IMR-90 (cell line): Measurements from ENCODE around the gene RAB36. TPM values are rescaled to one million over a fixed set of nuclear protein-coding genes. Genes with fewer than 3 reads are reported as not detected.

Source experiments
- ATAC-seq: fragments of 200-7000 bp; cut with Tn5 transposase; 2 replicates; pipeline ENCODE4 v1.9.1; 2020; ENCODE audit warnings: low read depth, mild to moderate bottlenecking, moderate library complexity
- BruUV-seq: library from RNA; stranded (reverse); fragments of 400-500 nt; replicated peaks from 2 replicates; lab custom pipeline; 2021; lab: Mats Ljungman, UMichigan
- CTCF ChIA-PET: fragments of 300-600 bp; formaldehyde crosslinking; extraction: SDS; loops from one replicate; lab custom pipeline; 2021; ENCODE audit warnings: antibody characterized with exemption; lab: Yijun Ruan, JAX
- POLR2A ChIA-PET: fragments of 300-600 bp; sonication (Branson Sonifier 250); formaldehyde crosslinking; loops from one replicate; lab custom pipeline; 2022; ENCODE audit warnings: antibody characterized with exemption; ENCODE audit not compliant: unreplicated experiment; lab: Charles Lee
- DNase-seq: peaks from one replicate; pipeline ENCODE4 v3.0.0; 2013
- H2AFZ ChIP-seq: replicated peaks from 2 replicates; pipeline ENCODE3; 2013; ENCODE audit warnings: low read length, mild to moderate bottlenecking; ENCODE audit not compliant: poor library complexity
- H2AK5ac ChIP-seq: 2 replicates; pipeline ENCODE4 v1.6.1; 2013; ENCODE audit warnings: low read depth, low read length, inconsistent platforms
- H2AK9ac ChIP-seq: replicated peaks from 2 replicates; pipeline ENCODE3; 2013; ENCODE audit warnings: mild to moderate bottlenecking, low read depth, low read length, moderate library complexity; ENCODE audit not compliant: poor library complexity
- H2BK120ac ChIP-seq: 2 replicates; pipeline ENCODE4 v1.6.1; 2013; ENCODE audit warnings: low read depth, low read length, inconsistent platforms
- H2BK15ac ChIP-seq: 3 replicates; pipeline ENCODE4 v1.6.1; 2013; ENCODE audit warnings: low read depth, low read length, inconsistent platforms
- H2BK20ac ChIP-seq: 2 replicates; pipeline ENCODE4 v1.6.1; 2013; ENCODE audit warnings: low read depth, mild to moderate bottlenecking, inconsistent platforms, low read length, moderate library complexity
- H2BK5ac ChIP-seq: 2 replicates; pipeline ENCODE4 v1.6.1; 2013; ENCODE audit warnings: mild to moderate bottlenecking, low read depth, low read length, inconsistent platforms; ENCODE audit not compliant: poor library complexity, severe bottlenecking
- H3K14ac ChIP-seq: replicated peaks from 2 replicates; pipeline ENCODE4 v1.6.1; 2013; ENCODE audit warnings: low read depth, low read length, inconsistent platforms
- H3K18ac ChIP-seq: 2 replicates; pipeline ENCODE4 v1.6.1; 2013; ENCODE audit warnings: low read depth, low read length, control low read depth
- H3K23ac ChIP-seq: 2 replicates; pipeline ENCODE4 v1.6.1; 2013; ENCODE audit warnings: low read depth, low read length, inconsistent platforms
- H3K27ac ChIP-seq: 2 replicates; pipeline ENCODE4 v1.5.1; 2013; ENCODE audit warnings: mild to moderate bottlenecking, control low read depth, low read length; ENCODE audit not compliant: insufficient read depth
- H3K27me3 ChIP-seq: 2 replicates; pipeline ENCODE4 v1.6.1; 2013; ENCODE audit warnings: low read length; ENCODE audit not compliant: control insufficient read depth, insufficient read depth
- H3K36me3 ChIP-seq: 2 replicates; pipeline ENCODE4 v1.6.1; 2013; ENCODE audit warnings: low read length, mixed read lengths; ENCODE audit not compliant: control insufficient read depth, insufficient read depth
- H3K4ac ChIP-seq: 2 replicates; pipeline ENCODE4 v1.6.1; 2013; ENCODE audit warnings: low read depth, low read length, inconsistent platforms
- H3K4me1 ChIP-seq: 2 replicates; pipeline ENCODE4 v1.6.1; 2013; ENCODE audit warnings: low read length, mixed read lengths; ENCODE audit not compliant: control insufficient read depth, insufficient read depth
- H3K4me2 ChIP-seq: 2 replicates; pipeline ENCODE4 v1.6.1; 2013; ENCODE audit warnings: low read depth, mild to moderate bottlenecking, control low read depth, low read length, moderate library complexity
- H3K4me3 ChIP-seq: 2 replicates; pipeline ENCODE4 v1.5.1; 2013; ENCODE audit warnings: low read depth, mild to moderate bottlenecking, control low read depth, low read length, moderate library complexity; ENCODE audit not compliant: insufficient read depth
- H3K56ac ChIP-seq: 2 replicates; pipeline ENCODE4 v1.6.1; 2013; ENCODE audit warnings: low read length, inconsistent platforms; ENCODE audit not compliant: insufficient read depth; ENCODE audit errors: extremely low read depth
- H3K79me1 ChIP-seq, 2 experiments: 2 replicates each; pipeline ENCODE4 v1.6.1; 2013; ENCODE audit warnings: low read length in 2 of 2, inconsistent platforms in 1 of 2, low read depth in 1 of 2
- H3K9ac ChIP-seq: 2 replicates; pipeline ENCODE4 v1.6.1; 2013; ENCODE audit warnings: low read depth, low read length, control low read depth
- H3K9me1 ChIP-seq: 2 replicates; pipeline ENCODE4 v1.6.1; 2013; ENCODE audit warnings: low read length, inconsistent platforms; ENCODE audit not compliant: insufficient read depth
- H3K9me3 ChIP-seq: 2 replicates; pipeline ENCODE4 v1.6.1; 2013; ENCODE audit warnings: low read length; ENCODE audit not compliant: control insufficient read depth, insufficient read depth
- H4K20me1 ChIP-seq: 2 replicates; pipeline ENCODE4 v1.6.1; 2013; ENCODE audit warnings: low read length, inconsistent platforms; ENCODE audit not compliant: insufficient read depth
- H4K5ac ChIP-seq: 2 replicates; pipeline ENCODE4 v1.6.1; 2013; ENCODE audit warnings: mild to moderate bottlenecking, low read depth, low read length, control low read depth
- H4K8ac ChIP-seq, 2 experiments: 2 replicates each; pipeline ENCODE4 v1.6.1; 2013; ENCODE audit warnings: low read depth in 2 of 2, low read length in 2 of 2, control low read depth in 1 of 2, inconsistent platforms in 1 of 2
- H4K91ac ChIP-seq: 2 replicates; pipeline ENCODE4 v1.6.1; 2013; ENCODE audit warnings: low read depth, low read length, inconsistent platforms; ENCODE audit not compliant: insufficient read depth
- BHLHE40 ChIP-seq: fragments of 150-350 bp; IDR thresholded peaks from 2 replicates; pipeline ENCODE4 v1.6.1; 2016; ENCODE audit warnings: mild to moderate bottlenecking, low read depth, low read length
- CHD1 ChIP-seq: IDR thresholded peaks from 2 replicates; pipeline ENCODE4 v1.6.1; 2012; ENCODE audit warnings: low read depth, low read length, improper control_type of control experiment
- FOS ChIP-seq: fragments of 150-350 bp; IDR thresholded peaks from 2 replicates; pipeline ENCODE4 v1.6.1; 2016; ENCODE audit warnings: low read depth, low read length
- MAFK ChIP-seq: IDR thresholded peaks from 2 replicates; pipeline ENCODE4 v1.6.1; 2012; ENCODE audit warnings: low read depth, low read length, improper control_type of control experiment
- POLR2A ChIP-seq: IDR thresholded peaks from 2 replicates; pipeline ENCODE4 v1.6.1; 2012; ENCODE audit warnings: mild to moderate bottlenecking, low read depth, low read length
- RCOR1 ChIP-seq: IDR thresholded peaks from 2 replicates; pipeline ENCODE4 v1.6.1; 2012; ENCODE audit warnings: mild to moderate bottlenecking, low read length, improper control_type of control experiment; ENCODE audit not compliant: insufficient replicate concordance
- RFX5 ChIP-seq: IDR thresholded peaks from 2 replicates; pipeline ENCODE4 v1.8.0; 2012; ENCODE audit warnings: low read depth, mild to moderate bottlenecking, low read length, moderate library complexity
- SMC3 ChIP-seq: fragments of 150-350 bp; IDR thresholded peaks from 2 replicates; pipeline ENCODE4 v1.6.1; 2016; ENCODE audit warnings: low read depth, mild to moderate bottlenecking, antibody characterized with exemption, low read length, moderate library complexity
- WGBS, 2 experiments: methylation state at CpG; one replicate each; pipeline versions ENCODE4 v1.1.5 to v1.1.7; 2013; ENCODE audit warnings: missing lambda C conversion rate in 2 of 2; ENCODE audit not compliant: insufficient read length in 1 of 2; ENCODE audit errors: extremely low coverage in 2 of 2; 5-methylcytosine and 5-hydroxymethylcytosine counted together
- dilution Hi-C: fragments of 300-500 bp; cut with HindIII; formaldehyde crosslinking; loops from one replicate; pipeline ENCODE4 v1.14.3; 2018; ENCODE audit warnings: low sequenced_read_pairs; ENCODE audit not compliant: unreplicated experiment
- in situ Hi-C: fragments of 300-500 bp; cut with MboI; formaldehyde crosslinking; loops from 3 replicates; pipeline ENCODE4 v1.14.3; 2019; ENCODE audit warnings: low sequenced_read_pairs, inconsistent platforms, mixed read lengths
- intact Hi-C: fragments of 100-400 bp; cut with micrococcal nuclease; formaldehyde crosslinking; loops from 2 replicates; pipeline ENCODE4 v1.10.0; 2022
- polyA plus RNA-seq, 3 experiments: library from polyadenylated mRNA; depleted of rRNA; stranded (reverse); fragments of >200 nt; gene quantifications; 2 replicates each; pipeline ENCODE4 v1.2.3, GENCODE V29; 2012; ENCODE audit warnings: low replicate concordance in 1 of 3
- total RNA-seq: library from RNA; depleted of rRNA; stranded (reverse); fragments of >200 nt; gene quantifications from 2 replicates; pipeline ENCODE4 v1.2.3, GENCODE V29; 2012
- TF ChIP-seq, protein P1 (sequence below): conservative IDR thresholded peaks from 2 replicates; pipeline ENCODE4 v1.5.1; 2012; ENCODE audit warnings: mild to moderate bottlenecking, low read depth, low read length, improper control_type of control experiment
- TF ChIP-seq, protein P2 (sequence below): fragments of 150-350 bp; IDR thresholded peaks from 2 replicates; pipeline ENCODE4 v1.6.1; 2016; ENCODE audit warnings: low read depth, mild to moderate bottlenecking, low read length, moderate library complexity, borderline replicate concordance
- TF ChIP-seq, protein P3 (sequence below): fragments of 150-350 bp; IDR thresholded peaks from 2 replicates; pipeline ENCODE4 v1.6.1; 2017; ENCODE audit warnings: mild to moderate bottlenecking, antibody characterized with exemption, low read length, low read depth

Gene RAB36
- total and polyA plus RNA-seq, 2 of the 4 experiments (the other 2 are of a cell fraction): 3.6 to 4.0 TPM

GRCh38 chr22:23105919-23106318, 39.4 kb upstream of the RAB36 start:
- no peak overlapping the region for H2BK20ac ChIP-seq
- H3K9me1 ChIP-seq: no peaks in the 10 kb centered on the region
- in situ Hi-C loops (no loop called here), intact Hi-C loops (no loop called here), dilution Hi-C loops (no loop called here)
- H3K4me2 ChIP-seq: no peak overlapping the region
- no peak overlapping the region for H3K56ac ChIP-seq
- H2AK9ac ChIP-seq: no peak overlapping the region
- no peaks in the 10 kb centered on the region for H3K9me3 ChIP-seq
- H2BK120ac ChIP-seq: no peak overlapping the region
- no peak overlapping the region for H3K23ac ChIP-seq
- no CpG with 5 or more reads among the region's 5 CpGs for WGBS, 2 experiments
- H4K8ac ChIP-seq: no peak overlapping the region
- H4K5ac ChIP-seq: no peak overlapping the region
- ChIA-PET POLR2A (no interaction called here), CTCF (no interaction called here)
- no peak overlapping the region for H3K27ac ChIP-seq
- no peak overlapping the region for H2AK5ac ChIP-seq
- no peaks in the 10 kb centered on the region for H3K36me3 ChIP-seq
- ATAC-seq (no peak), DNase-seq (no peak)
- H3K14ac ChIP-seq: no peak overlapping the region
- no peak overlapping the region for H3K4ac ChIP-seq
- H3K9ac ChIP-seq: no peak overlapping the region
- TF ChIP-seq RFX5: no peak
- no peak for TF ChIP-seq POLR2A
- TF ChIP-seq, protein P1, sequence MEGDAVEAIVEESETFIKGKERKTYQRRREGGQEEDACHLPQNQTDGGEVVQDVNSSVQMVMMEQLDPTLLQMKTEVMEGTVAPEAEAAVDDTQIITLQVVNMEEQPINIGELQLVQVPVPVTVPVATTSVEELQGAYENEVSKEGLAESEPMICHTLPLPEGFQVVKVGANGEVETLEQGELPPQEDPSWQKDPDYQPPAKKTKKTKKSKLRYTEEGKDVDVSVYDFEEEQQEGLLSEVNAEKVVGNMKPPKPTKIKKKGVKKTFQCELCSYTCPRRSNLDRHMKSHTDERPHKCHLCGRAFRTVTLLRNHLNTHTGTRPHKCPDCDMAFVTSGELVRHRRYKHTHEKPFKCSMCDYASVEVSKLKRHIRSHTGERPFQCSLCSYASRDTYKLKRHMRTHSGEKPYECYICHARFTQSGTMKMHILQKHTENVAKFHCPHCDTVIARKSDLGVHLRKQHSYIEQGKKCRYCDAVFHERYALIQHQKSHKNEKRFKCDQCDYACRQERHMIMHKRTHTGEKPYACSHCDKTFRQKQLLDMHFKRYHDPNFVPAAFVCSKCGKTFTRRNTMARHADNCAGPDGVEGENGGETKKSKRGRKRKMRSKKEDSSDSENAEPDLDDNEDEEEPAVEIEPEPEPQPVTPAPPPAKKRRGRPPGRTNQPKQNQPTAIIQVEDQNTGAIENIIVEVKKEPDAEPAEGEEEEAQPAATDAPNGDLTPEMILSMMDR: no peak
- no peak for TF ChIP-seq MAFK
- no peak for TF ChIP-seq RCOR1
- no peak for TF ChIP-seq CHD1
- TF ChIP-seq SMC3: no peak
- no peak for TF ChIP-seq FOS
- TF ChIP-seq, protein P2, sequence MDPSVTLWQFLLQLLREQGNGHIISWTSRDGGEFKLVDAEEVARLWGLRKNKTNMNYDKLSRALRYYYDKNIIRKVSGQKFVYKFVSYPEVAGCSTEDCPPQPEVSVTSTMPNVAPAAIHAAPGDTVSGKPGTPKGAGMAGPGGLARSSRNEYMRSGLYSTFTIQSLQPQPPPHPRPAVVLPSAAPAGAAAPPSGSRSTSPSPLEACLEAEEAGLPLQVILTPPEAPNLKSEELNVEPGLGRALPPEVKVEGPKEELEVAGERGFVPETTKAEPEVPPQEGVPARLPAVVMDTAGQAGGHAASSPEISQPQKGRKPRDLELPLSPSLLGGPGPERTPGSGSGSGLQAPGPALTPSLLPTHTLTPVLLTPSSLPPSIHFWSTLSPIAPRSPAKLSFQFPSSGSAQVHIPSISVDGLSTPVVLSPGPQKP: no peak
- TF ChIP-seq, protein P3, sequence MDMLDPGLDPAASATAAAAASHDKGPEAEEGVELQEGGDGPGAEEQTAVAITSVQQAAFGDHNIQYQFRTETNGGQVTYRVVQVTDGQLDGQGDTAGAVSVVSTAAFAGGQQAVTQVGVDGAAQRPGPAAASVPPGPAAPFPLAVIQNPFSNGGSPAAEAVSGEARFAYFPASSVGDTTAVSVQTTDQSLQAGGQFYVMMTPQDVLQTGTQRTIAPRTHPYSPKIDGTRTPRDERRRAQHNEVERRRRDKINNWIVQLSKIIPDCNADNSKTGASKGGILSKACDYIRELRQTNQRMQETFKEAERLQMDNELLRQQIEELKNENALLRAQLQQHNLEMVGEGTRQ: no peak
- TF ChIP-seq BHLHE40: no peak
- H2BK15ac ChIP-seq: no peak overlapping the region
- no peaks in the 10 kb centered on the region; the same call in 1 of the 2 replicates for H3K27me3 ChIP-seq
- H3K4me1 ChIP-seq: no peaks in the 10 kb centered on the region
- H3K18ac ChIP-seq: no peak overlapping the region
- H3K4me3 ChIP-seq: no peak overlapping the region
- no peaks in the 10 kb centered on the region for H4K20me1 ChIP-seq
- BruUV-seq: no TSS peak
- H2AFZ ChIP-seq: no peak overlapping the region
- no peak overlapping the region for H2BK5ac ChIP-seq
- H3K79me1 ChIP-seq: no peaks in the 10 kb centered on the region
- no peak overlapping the region for H4K91ac ChIP-seq
